LNCaP clone FGC (cell line): ENCODE data around the gene MARCO.

Source experiments
- DNase-seq: peaks from one replicate; pipeline ENCODE4 v3.0.0-alpha.2; 2011; ENCODE audit warnings: low read depth
- H3K4me3 ChIP-seq: 2 replicates; pipeline ENCODE4 v1.5.1; 2011; ENCODE audit warnings: mild to moderate bottlenecking, low read depth, low read length, control low read depth
- CTCF ChIP-seq: IDR thresholded peaks from 2 replicates; pipeline ENCODE4 v1.5.1; 2012; ENCODE audit warnings: mild to moderate bottlenecking; ENCODE audit not compliant: control insufficient read depth, insufficient read depth; ENCODE audit errors: extremely low read depth

MARCO gene

GRCh38 chr2:118906186-118906585 is 35.8 kb upstream of the MARCO start:
- DNase-seq, result no peak
- TF ChIP-seq CTCF, result no peak

GRCh38 chr2:118907759-118908158 is 34.2 kb upstream of the MARCO start:
- no peak for TF ChIP-seq CTCF
- DNase-seq, result no peak

More at GRCh38 chr2:118906186-118906585, 35.8 kb upstream of the MARCO start:
- H3K4me3 ChIP-seq, result no peak overlapping the region

DNA sequence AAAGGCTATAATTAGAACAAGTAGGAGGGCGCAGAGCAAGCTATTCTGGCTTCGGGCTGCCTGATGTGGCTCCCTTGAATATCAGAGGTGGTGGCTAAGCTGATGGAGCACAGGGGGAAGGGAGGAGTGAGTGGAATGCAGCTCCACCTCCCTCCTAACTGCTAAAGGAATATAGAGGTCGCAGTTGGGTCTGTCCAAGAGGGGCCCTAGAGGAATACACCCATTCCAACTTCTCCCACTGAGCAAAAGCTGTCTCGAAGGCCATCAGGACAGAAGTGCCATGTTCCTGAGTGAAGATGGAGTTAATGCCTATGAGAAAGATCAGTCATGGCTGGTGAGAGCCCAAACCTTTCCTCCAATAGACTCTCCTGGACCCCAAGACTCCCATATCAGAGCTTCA is 32.8 kb upstream of the MARCO start:
- no peak for TF ChIP-seq CTCF
- no peak overlapping the region for H3K4me3 ChIP-seq
- DNase-seq, result no peak

More at GRCh38 chr2:118907759-118908158, 34.2 kb upstream of the MARCO start:
- no peak overlapping the region for H3K4me3 ChIP-seq

- H3K4me3 ChIP-seq, result no peak overlapping the region
- no peak for TF ChIP-seq CTCF
- DNase-seq, result no peak
Measured at GRCh38 chr2:118911166-118911856, 30.7 kb upstream of the MARCO start.

GRCh38 chr2:118911936-118912335 is 30.1 kb upstream of the MARCO start:
- TF ChIP-seq CTCF, result no peak
- no peak overlapping the region for H3K4me3 ChIP-seq
- DNase-seq, result no peak

DNA sequence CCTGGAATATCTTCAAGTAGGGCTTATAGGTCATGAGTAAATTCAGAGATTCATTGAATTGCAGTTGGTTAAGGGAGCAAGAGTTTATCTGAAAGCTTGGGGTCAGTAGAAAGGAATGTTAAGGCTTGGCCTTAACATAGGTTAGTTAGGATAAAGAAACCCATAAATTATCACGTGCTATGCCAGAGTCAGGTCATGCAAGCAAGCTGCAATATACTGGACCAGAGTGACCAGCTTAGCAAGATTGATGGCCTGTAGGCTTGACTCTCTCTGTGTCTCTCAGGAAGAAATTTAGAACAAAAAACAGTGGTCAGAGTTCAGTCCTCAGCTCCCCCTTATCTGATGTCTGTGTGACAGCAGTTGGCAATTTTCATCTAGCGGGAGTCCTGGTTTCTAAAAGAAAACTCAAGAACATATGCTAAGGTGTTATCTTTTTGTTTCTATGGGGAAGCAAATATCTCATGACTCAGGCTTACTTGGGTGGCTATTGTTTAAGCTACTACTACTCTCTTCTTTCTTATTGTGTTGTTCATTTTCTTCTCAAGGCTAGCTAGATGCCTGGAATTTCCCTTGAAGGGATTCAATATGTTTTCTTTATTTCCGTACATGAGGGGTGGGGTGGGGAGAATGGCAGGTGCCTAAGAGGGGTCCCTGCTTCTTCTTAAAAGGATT is 28.7 kb upstream of the MARCO start:
- TF ChIP-seq CTCF, result no peak
- DNase-seq, result no peak
- H3K4me3 ChIP-seq, result no peak overlapping the region
